Measurements from ENCODE around the gene TSPO2.

DNA sequence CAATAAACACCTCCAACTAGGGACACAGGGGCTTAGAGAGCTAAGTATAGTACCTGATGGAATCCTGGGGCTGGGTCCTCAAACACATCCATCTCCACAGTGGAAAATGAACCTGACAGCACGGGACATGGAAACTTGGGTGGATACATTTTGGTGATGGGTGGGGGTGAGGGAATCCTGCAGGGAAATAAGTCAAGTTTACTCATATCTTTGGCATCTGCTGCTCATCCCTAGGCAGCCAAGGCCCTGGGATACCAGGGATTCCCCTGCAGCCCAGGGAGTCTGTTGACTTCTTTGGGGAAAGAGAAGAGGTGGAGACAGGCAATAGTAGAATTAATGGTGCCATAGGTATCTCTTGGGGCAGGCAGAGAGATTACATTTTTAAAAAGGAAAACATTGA, 17.3 kb downstream of the TSPO2 start:
- TF ChIP-seq, protein P1, sequence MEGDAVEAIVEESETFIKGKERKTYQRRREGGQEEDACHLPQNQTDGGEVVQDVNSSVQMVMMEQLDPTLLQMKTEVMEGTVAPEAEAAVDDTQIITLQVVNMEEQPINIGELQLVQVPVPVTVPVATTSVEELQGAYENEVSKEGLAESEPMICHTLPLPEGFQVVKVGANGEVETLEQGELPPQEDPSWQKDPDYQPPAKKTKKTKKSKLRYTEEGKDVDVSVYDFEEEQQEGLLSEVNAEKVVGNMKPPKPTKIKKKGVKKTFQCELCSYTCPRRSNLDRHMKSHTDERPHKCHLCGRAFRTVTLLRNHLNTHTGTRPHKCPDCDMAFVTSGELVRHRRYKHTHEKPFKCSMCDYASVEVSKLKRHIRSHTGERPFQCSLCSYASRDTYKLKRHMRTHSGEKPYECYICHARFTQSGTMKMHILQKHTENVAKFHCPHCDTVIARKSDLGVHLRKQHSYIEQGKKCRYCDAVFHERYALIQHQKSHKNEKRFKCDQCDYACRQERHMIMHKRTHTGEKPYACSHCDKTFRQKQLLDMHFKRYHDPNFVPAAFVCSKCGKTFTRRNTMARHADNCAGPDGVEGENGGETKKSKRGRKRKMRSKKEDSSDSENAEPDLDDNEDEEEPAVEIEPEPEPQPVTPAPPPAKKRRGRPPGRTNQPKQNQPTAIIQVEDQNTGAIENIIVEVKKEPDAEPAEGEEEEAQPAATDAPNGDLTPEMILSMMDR (conservative IDR thresholded peaks at IDR 0.05; ENCODE audit: low read depth, low read length), result no peak
- no peak for TF ChIP-seq EZH2 (IDR thresholded peaks at IDR 0.05; ENCODE audit: low read length, unreplicated experiment)

Measured in PC-3 (cell line).